GM15510 (cell line): Measurements from ENCODE around the gene ENDOG.

Experiments
- POLR2A ChIP-seq: IDR thresholded peaks from 3 replicates; pipeline ENCODE4 v1.6.1; 2011; ENCODE audit warnings: borderline replicate concordance; ENCODE audit not compliant: insufficient read length; ENCODE audit errors: extremely low read depth

ENDOG gene

GRCh38 chr9:128818099-128818838 lies at the start of gene ENDOG:
Gene ENDOG (plus strand): TSS chr9:128818500. CDS start chr9:128818685, 185 bp downstream.
- peak; percentile 93 for TF ChIP-seq POLR2A

GRCh38 chr9:128768606-128769005 lies 49.7 kb upstream of the ENDOG start:
- no peak for TF ChIP-seq POLR2A

GRCh38 chr9:128770286-128771030 lies 47.8 kb upstream of the ENDOG start:
- TF ChIP-seq POLR2A: no peak

- no peak for TF ChIP-seq POLR2A
These were observed 47.1 kb upstream of the ENDOG start for GRCh38 chr9:128771094-128771721.

- peak; percentile 67 for TF ChIP-seq POLR2A
These were observed 46.4 kb upstream of the ENDOG start, which contains the start of gene ZER1 for GRCh38 chr9:128771745-128772519. Gene ZER1 (minus strand): TSS chr9:128771927. CDS start chr9:128755565, 16,362 bp downstream.

- TF ChIP-seq POLR2A: no peak
These were observed 45.3 kb upstream of the ENDOG start for GRCh38 chr9:128773049-128773448.

GRCh38 chr9:128774804-128775203 lies 43.5 kb upstream of the ENDOG start:
- TF ChIP-seq POLR2A: no peak

GRCh38 chr9:128781187-128782070 lies 36.9 kb upstream of the ENDOG start:
- no peak for TF ChIP-seq POLR2A

GRCh38 chr9:128782669-128783068 lies 35.6 kb upstream of the ENDOG start:
- TF ChIP-seq POLR2A: no peak

- no peak for TF ChIP-seq POLR2A
These were observed 32.9 kb upstream of the ENDOG start for GRCh38 chr9:128785427-128785826.

GRCh38 chr9:128786681-128787601 lies 31.4 kb upstream of the ENDOG start, which contains the start of gene TBC1D13:
Gene TBC1D13 (plus strand): TSS chr9:128787253. CDS start chr9:128787354, 101 bp downstream.
- peak; percentile 80 for TF ChIP-seq POLR2A

- no peak for TF ChIP-seq POLR2A
These were observed 30.6 kb upstream of the ENDOG start for GRCh38 chr9:128787659-128788058.
